ENCODE data around the gene NEK6. TPM values are rescaled to one million over a fixed set of nuclear protein-coding genes. Genes with fewer than 3 reads are reported as not detected.

NEK6 gene
- total and polyA plus RNA-seq, 11 donors, result 1.8 to 42.4 (median 6.4) TPM

DNA sequence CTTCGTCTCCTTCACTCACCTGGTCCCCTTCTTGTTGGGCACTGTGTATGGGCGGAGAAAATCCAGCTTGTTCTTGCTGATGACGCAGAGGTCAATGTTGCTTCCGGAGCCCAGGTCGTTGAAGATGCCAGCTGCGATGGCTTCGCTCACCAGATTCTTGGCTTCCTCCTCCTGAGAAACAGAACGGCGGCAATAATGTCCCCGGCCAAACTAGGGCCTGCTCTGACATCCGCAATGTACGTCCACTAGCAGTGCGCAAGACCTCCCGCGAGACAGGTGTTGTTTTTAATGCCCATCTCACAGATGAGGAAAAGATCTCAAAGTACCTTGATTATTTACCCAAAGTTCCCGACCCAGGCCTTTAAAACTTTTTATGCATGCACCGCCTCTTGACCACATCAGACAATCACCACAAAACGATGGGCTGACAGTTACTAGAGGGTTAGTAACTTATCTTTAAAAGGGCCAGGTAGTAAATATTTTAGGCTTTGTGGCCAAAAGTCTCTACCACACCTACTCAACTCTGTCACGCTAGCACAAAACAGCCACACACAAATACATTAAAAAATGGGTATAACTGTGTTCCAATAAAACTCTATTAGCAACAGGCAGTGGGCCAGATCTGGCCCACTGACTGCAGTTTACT, 99.1 kb downstream of the NEK6 start:
- H3K9me3 ChIP-seq, result no peaks in the 10 kb centered on the region
- peaks cover 0 to 67% (median 42%) of the 10 kb centered on the region in 9 donors for H3K36me3 ChIP-seq
- H3K27me3 ChIP-seq, result no peaks in the 10 kb centered on the region
- H3K4me1 ChIP-seq, result peaks cover 0 to 44% (median 13%) of the 10 kb centered on the region in 12 donors
- intact Hi-C loops (cut with DNase I), result no loop called here
- H3K4me3 ChIP-seq, result no peak overlapping the region
- DNase-seq (no peak), ATAC-seq (no peak)
- no peak overlapping the region for H3K27ac ChIP-seq
- WGBS, 4 donors, result 94 to 95% (median 95%) methylated on average over 19 of the region's 19 CpGs
- TF ChIP-seq POLR2A (IDR thresholded peaks at IDR 0.05), result no peak
- TF ChIP-seq, protein P1, sequence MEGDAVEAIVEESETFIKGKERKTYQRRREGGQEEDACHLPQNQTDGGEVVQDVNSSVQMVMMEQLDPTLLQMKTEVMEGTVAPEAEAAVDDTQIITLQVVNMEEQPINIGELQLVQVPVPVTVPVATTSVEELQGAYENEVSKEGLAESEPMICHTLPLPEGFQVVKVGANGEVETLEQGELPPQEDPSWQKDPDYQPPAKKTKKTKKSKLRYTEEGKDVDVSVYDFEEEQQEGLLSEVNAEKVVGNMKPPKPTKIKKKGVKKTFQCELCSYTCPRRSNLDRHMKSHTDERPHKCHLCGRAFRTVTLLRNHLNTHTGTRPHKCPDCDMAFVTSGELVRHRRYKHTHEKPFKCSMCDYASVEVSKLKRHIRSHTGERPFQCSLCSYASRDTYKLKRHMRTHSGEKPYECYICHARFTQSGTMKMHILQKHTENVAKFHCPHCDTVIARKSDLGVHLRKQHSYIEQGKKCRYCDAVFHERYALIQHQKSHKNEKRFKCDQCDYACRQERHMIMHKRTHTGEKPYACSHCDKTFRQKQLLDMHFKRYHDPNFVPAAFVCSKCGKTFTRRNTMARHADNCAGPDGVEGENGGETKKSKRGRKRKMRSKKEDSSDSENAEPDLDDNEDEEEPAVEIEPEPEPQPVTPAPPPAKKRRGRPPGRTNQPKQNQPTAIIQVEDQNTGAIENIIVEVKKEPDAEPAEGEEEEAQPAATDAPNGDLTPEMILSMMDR (IDR thresholded peaks at IDR 0.05), result no peak

DNA sequence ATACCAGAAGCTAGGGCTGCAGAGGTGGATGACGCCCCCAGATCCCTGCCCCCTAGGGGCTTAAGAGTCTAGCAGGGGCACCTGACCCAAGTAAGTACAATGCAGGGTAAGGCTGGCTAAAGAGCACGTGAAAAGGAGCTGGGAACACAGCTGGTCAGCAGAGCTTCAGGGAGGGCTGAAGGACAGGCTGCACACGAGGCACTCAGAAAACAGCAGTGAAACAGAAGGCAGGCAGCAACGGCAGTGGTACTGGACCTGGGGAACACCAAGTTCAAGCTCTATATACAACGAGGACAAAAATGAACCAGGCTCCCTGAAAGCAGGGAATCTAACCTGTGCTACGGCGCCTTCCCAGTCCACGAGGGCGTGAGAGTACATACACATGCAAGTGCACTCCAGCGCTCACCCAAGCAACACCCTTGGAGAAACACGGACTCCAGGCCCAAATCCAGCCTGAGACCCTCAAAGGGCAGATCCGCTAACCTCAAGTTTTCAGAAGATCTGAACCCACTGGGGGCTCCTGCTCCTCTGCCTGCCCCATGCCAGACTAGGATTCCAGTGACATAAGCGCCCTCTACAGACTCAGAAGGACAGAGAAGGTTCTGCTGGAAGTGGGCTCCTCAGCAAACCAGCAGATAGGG, 100.1 kb downstream of the NEK6 start:
- Histone ChIP-seq H3K36me3 (peaks cover 0 to 57% (median 33%) of the 10 kb centered on the region in 9 donors), H3K4me1 (peaks cover 0 to 47% (median 13%) of the 10 kb centered on the region in 12 donors), H3K27ac (no peak overlapping the region), H3K27me3 (no peaks in the 10 kb centered on the region), H3K4me3 (no peak overlapping the region), H3K9me3 (no peaks in the 10 kb centered on the region)
- WGBS, 4 donors, result 77 to 86% (median 82%) methylated on average over 13 of the region's 13 CpGs
- peak in 2 of 4 donors; percentile 6 to 46 for ATAC-seq
- DNase-seq, result no peak
- intact Hi-C loops (cut with DNase I), result no loop called here
- TF ChIP-seq POLR2A (IDR thresholded peaks at IDR 0.05), result no peak
- TF ChIP-seq, protein P1 (IDR thresholded peaks at IDR 0.05), result peak in 1 of 12 donors; percentile 12

DNA sequence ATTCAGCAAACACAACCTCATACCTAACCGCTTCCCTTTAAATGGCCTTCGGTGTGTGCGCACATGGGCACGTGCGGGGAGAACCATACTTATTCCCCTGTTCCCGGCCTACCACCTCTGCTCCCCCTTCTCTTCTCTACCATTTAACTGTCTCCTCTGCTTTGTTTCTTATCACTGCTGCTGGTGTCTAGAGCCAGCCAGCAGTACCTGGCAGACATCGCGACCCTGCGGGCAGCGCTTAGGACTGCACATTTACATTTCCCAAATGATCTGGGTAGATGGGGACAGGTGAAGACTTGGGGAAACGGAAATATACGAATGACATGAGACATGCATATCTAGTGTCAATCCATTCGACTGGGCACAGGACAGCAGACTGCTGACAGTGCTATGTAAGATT, 100.9 kb downstream of the NEK6 start:
- no peak overlapping the region for H3K4me3 ChIP-seq
- H3K27me3 ChIP-seq, result no peaks in the 10 kb centered on the region
- H3K4me1 ChIP-seq, result peaks cover 0 to 47% (median 13%) of the 10 kb centered on the region in 12 donors
- intact Hi-C loops (cut with DNase I), result no loop called here
- ATAC-seq (peak in 3 of 4 donors; percentile 17 to 33 (median 33)), DNase-seq (no peak)
- peaks cover 0 to 56% (median 27%) of the 10 kb centered on the region in 9 donors for H3K36me3 ChIP-seq
- 71 to 76% (median 74%) methylated on average over 13 of the region's 13 CpGs for WGBS, 4 donors
- no peaks in the 10 kb centered on the region for H3K9me3 ChIP-seq
- no peak overlapping the region for H3K27ac ChIP-seq
- TF ChIP-seq POLR2A (IDR thresholded peaks at IDR 0.05), result no peak
- TF ChIP-seq, protein P1 (IDR thresholded peaks at IDR 0.05), result no peak

DNA sequence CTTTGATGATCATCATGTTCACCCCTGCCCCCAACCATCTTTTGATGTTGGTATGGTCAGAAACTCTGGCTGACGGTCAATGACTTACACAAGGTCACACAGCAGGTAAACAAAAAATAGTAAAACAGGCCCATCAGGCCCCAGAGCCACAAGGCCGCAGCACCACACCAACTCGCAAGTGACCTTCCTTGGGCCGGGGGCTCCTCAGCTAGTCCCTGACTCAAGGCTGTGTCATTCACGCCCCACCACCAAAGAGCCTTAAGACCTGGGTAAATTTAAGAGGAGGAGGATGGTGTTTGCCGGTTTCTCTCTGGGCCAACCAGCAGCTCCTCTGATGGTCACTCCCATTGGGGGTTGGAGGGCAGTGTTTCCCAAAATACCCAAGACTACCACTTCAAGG, 101.7 kb downstream of the NEK6 start:
- H3K9me3 ChIP-seq, result no peaks in the 10 kb centered on the region
- TF ChIP-seq POLR2A (IDR thresholded peaks at IDR 0.05), result no peak
- TF ChIP-seq, protein P1 (IDR thresholded peaks at IDR 0.05), result no peak
- H3K4me1 ChIP-seq, result peaks cover 0 to 47% (median 13%) of the 10 kb centered on the region in 12 donors
- 92 to 99% (median 97%) methylated on average over 6 of the region's 6 CpGs for WGBS, 4 donors
- ATAC-seq (no peak), DNase-seq (no peak)
- H3K36me3 ChIP-seq, result peaks cover 0 to 53% (median 23%) of the 10 kb centered on the region in 9 donors
- no peak overlapping the region for H3K4me3 ChIP-seq
- H3K27me3 ChIP-seq, result no peaks in the 10 kb centered on the region
- intact Hi-C loops (cut with DNase I), result no loop called here
- H3K27ac ChIP-seq, result no peak overlapping the region
